Gastrocnemius medialis (tissue), 4 donors: ENCODE results near the gene REX1BD.

Source experiments
- POLR2A ChIP-seq, 2 donors: fragments of 450-650 bp; IDR thresholded peaks; one replicate each; pipeline ENCODE4 v1.6.1; 2017; ENCODE audit warnings: antibody characterized with exemption in 2 of 2, mild to moderate bottlenecking in 2 of 2, moderate library complexity in 2 of 2
- TF ChIP-seq, protein P1 (sequence below), 5 experiments: fragments of 450-650 bp in 3 of 5; fragments of 200-600 bp in 2 of 5; sonication (generic) in 2 of 5; IDR thresholded peaks in 4 of 5; conservative IDR thresholded peaks in 1 of 5; 1 replicate in 4 of 5; 2 replicates in 1 of 5; pipeline ENCODE4 v1.5.1; 2016 to 2019; ENCODE audit warnings: antibody characterized with exemption in 5 of 5, mild to moderate bottlenecking in 3 of 5, moderate library complexity in 3 of 5

DNA sequence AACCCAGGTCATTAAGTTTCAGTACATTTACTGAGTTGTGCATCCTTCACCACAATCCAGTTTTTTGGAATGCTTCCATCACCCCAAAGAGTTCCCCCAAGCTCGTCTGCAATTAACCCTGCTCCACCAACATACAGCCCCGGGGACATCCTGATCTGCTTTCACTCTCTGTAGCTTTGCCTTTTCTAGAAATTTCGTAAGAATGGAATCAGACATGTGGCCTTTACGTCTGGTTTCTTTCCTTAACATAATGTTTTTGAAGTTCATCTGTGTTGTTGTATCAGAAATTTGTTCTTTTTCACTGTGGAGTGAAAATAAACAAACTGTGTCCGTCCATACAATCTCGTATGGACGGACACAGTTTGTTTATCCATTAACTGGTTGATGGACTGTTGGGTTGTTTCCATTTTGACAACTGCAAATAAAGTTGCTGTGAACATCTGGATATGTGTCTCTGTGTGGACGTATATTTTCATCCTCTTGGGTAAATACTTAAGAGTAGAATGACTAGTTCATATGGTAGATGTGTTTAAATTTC is 51.2 kb downstream of the REX1BD start:
- TF ChIP-seq, protein P1, sequence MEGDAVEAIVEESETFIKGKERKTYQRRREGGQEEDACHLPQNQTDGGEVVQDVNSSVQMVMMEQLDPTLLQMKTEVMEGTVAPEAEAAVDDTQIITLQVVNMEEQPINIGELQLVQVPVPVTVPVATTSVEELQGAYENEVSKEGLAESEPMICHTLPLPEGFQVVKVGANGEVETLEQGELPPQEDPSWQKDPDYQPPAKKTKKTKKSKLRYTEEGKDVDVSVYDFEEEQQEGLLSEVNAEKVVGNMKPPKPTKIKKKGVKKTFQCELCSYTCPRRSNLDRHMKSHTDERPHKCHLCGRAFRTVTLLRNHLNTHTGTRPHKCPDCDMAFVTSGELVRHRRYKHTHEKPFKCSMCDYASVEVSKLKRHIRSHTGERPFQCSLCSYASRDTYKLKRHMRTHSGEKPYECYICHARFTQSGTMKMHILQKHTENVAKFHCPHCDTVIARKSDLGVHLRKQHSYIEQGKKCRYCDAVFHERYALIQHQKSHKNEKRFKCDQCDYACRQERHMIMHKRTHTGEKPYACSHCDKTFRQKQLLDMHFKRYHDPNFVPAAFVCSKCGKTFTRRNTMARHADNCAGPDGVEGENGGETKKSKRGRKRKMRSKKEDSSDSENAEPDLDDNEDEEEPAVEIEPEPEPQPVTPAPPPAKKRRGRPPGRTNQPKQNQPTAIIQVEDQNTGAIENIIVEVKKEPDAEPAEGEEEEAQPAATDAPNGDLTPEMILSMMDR (IDR thresholded peaks at IDR 0.05 in 4 of 5, conservative IDR thresholded peaks at IDR 0.05 in 1 of 5) = no peak
- no peak for TF ChIP-seq POLR2A (IDR thresholded peaks at IDR 0.05)
